HEK293 (cell line): Measurements from ENCODE around the gene MCM3AP.

Experiments used
- CTCF ChIP-seq: fragments of 450-650 bp; formaldehyde crosslinking; IDR thresholded peaks from 2 replicates; pipeline ENCODE4 v1.5.1; 2016; ENCODE audit warnings: missing biosample characterization, missing genetic modification characterization
- TF ChIP-seq, protein P1 (sequence below): fragments of 450-650 bp; formaldehyde crosslinking; IDR thresholded peaks from 2 replicates; pipeline ENCODE4 v1.5.1; 2016; ENCODE audit warnings: missing biosample characterization, missing genetic modification characterization, low read depth

GRCh38 chr21:46301759-46302158, 16.3 kb upstream of the MCM3AP start:
- TF ChIP-seq, protein P1, sequence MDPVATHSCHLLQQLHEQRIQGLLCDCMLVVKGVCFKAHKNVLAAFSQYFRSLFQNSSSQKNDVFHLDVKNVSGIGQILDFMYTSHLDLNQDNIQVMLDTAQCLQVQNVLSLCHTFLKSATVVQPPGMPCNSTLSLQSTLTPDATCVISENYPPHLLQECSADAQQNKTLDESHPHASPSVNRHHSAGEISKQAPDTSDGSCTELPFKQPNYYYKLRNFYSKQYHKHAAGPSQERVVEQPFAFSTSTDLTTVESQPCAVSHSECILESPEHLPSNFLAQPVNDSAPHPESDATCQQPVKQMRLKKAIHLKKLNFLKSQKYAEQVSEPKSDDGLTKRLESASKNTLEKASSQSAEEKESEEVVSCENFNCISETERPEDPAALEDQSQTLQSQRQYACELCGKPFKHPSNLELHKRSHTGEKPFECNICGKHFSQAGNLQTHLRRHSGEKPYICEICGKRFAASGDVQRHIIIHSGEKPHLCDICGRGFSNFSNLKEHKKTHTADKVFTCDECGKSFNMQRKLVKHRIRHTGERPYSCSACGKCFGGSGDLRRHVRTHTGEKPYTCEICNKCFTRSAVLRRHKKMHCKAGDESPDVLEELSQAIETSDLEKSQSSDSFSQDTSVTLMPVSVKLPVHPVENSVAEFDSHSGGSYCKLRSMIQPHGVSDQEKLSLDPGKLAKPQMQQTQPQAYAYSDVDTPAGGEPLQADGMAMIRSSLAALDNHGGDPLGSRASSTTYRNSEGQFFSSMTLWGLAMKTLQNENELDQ (tag by site-specific recombination): no peak
- TF ChIP-seq CTCF (tag by site-specific recombination): no peak
